ENCODE measurements around the gene ADGRB3. TPM values are rescaled to one million over a fixed set of nuclear protein-coding genes. Genes with fewer than 3 reads are reported as not detected.
A peak's percentile ranks its signal among the peaks of the same experiment; 100 is the strongest.

ADGRB3 gene
- total and polyA plus RNA-seq, 7 donors: 0.10 to 0.39 (median 0.21) TPM; not detected in 1

DNA sequence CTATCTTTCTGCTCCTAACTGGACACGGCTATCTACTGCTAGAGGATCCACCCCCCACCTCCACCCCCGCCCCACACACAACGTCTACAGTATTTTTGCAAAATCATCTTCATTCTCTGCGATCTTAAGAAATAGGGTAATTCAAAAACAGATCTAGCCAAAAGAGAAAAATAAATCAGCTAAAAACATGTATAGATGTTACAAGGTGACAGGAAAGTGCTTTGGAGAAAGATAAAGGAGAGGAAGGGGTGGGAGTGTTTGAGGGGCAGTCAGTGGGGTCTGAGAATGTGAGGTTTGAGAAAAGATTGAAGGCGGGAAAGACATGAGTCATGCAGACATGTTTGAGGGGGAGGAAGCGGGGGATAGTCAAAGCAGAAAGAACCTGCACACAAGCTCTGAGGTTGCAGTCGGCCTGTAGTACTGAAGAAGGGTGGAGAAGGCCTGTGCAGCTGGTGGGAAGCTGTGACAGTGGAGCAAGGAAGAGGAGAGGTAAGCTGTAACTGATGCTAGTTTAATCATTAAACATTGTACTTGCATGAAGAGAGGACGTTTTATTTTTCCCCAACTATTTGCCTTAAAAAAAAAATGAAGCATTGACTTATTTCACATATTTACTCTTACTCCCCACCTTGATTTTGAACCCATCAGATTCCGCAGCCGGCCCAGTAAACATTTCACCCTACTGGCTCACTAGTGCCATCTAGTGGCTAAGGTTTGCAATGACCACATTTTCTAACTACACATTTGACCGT lies 332.6 kb downstream of the ADGRB3 start:
- no peaks in the 10 kb centered on the region for H3K4me1 ChIP-seq
- DNase-seq (peak; percentile 18 to 42), ATAC-seq (peak in 2 of 4 donors; percentile 64 to 77)
- no peaks in the 10 kb centered on the region for H3K36me3 ChIP-seq (ENCODE audit: insufficient read depth in 1 of 2, low read depth in 1 of 2)
- 54 to 58% (median 57%) methylated on average over 11 of the region's 11 CpGs for WGBS, 3 donors
- H3K4me3 ChIP-seq: no peak overlapping the region
- H3K9me3 ChIP-seq: no peaks in the 10 kb centered on the region
- no peaks in the 10 kb centered on the region for H3K27me3 ChIP-seq (ENCODE audit: insufficient read depth in 3 of 3, low read length in 2 of 3)
- H3K27ac ChIP-seq: no peak overlapping the region
- TF ChIP-seq, protein P1, sequence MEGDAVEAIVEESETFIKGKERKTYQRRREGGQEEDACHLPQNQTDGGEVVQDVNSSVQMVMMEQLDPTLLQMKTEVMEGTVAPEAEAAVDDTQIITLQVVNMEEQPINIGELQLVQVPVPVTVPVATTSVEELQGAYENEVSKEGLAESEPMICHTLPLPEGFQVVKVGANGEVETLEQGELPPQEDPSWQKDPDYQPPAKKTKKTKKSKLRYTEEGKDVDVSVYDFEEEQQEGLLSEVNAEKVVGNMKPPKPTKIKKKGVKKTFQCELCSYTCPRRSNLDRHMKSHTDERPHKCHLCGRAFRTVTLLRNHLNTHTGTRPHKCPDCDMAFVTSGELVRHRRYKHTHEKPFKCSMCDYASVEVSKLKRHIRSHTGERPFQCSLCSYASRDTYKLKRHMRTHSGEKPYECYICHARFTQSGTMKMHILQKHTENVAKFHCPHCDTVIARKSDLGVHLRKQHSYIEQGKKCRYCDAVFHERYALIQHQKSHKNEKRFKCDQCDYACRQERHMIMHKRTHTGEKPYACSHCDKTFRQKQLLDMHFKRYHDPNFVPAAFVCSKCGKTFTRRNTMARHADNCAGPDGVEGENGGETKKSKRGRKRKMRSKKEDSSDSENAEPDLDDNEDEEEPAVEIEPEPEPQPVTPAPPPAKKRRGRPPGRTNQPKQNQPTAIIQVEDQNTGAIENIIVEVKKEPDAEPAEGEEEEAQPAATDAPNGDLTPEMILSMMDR (IDR thresholded peaks at IDR 0.05): peak; percentile 80
- intact Hi-C loops (cut with DNase I): no loop called here

DNA sequence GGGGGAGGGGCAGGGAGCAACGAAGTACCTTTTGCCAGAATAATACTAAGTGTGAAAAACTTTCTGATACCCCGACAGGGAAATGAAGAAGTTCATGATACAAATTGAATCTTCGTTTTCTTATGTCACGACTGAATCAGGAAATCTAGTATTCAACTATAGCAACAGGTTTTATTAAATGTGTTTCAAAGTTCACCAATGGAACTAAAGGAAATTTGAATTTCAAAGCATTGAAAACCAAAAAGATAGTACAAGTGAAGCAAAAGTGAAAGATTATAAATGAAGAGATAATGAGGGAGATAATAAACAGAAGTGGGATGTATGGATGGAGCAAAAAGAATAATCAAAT lies 333.2 kb downstream of the ADGRB3 start:
- 28% methylated on average over 4 of the region's 4 CpGs for WGBS, 3 donors
- Histone ChIP-seq H3K36me3 (ENCODE audit: insufficient read depth in 1 of 2, low read depth in 1 of 2) (no peaks in the 10 kb centered on the region), H3K4me1 (no peaks in the 10 kb centered on the region), H3K4me3 (no peak overlapping the region), H3K27ac (no peak overlapping the region), H3K27me3 (ENCODE audit: insufficient read depth in 3 of 3, low read length in 2 of 3) (no peaks in the 10 kb centered on the region), H3K9me3 (no peaks in the 10 kb centered on the region)
- ATAC-seq (no peak), DNase-seq (no peak)
- TF ChIP-seq, protein P1 (IDR thresholded peaks at IDR 0.05): no peak
- intact Hi-C loops (cut with DNase I): no loop called here

- intact Hi-C loops (cut with DNase I): no loop called here
- no peaks in the 10 kb centered on the region for H3K4me1 ChIP-seq
- DNase-seq (no peak), ATAC-seq (no peak)
- H3K27ac ChIP-seq: no peak overlapping the region
- H3K4me3 ChIP-seq: no peak overlapping the region
- no peaks in the 10 kb centered on the region for H3K9me3 ChIP-seq
- no peaks in the 10 kb centered on the region for H3K36me3 ChIP-seq (ENCODE audit: insufficient read depth in 1 of 2, low read depth in 1 of 2)
- TF ChIP-seq, protein P1 (IDR thresholded peaks at IDR 0.05): no peak
- no peaks in the 10 kb centered on the region for H3K27me3 ChIP-seq (ENCODE audit: insufficient read depth in 3 of 3, low read length in 2 of 3)
Observed at GRCh38 chr6:68973066-68973465, 338.0 kb downstream of the ADGRB3 start.

GRCh38 chr6:68975064-68975463 lies 340.0 kb downstream of the ADGRB3 start:
- H3K27me3 ChIP-seq (ENCODE audit: insufficient read depth in 3 of 3, low read length in 2 of 3): no peaks in the 10 kb centered on the region
- no peak overlapping the region for H3K27ac ChIP-seq
- no peaks in the 10 kb centered on the region for H3K4me1 ChIP-seq
- H3K9me3 ChIP-seq: no peaks in the 10 kb centered on the region
- DNase-seq (no peak), ATAC-seq (no peak)
- TF ChIP-seq, protein P1 (IDR thresholded peaks at IDR 0.05): no peak
- 9 to 23% (median 11%) methylated on average over 2 of the region's 2 CpGs for WGBS, 3 donors
- H3K36me3 ChIP-seq (ENCODE audit: insufficient read depth in 1 of 2, low read depth in 1 of 2): no peaks in the 10 kb centered on the region
- H3K4me3 ChIP-seq: no peak overlapping the region
- intact Hi-C loops (cut with DNase I): no loop called here

DNA sequence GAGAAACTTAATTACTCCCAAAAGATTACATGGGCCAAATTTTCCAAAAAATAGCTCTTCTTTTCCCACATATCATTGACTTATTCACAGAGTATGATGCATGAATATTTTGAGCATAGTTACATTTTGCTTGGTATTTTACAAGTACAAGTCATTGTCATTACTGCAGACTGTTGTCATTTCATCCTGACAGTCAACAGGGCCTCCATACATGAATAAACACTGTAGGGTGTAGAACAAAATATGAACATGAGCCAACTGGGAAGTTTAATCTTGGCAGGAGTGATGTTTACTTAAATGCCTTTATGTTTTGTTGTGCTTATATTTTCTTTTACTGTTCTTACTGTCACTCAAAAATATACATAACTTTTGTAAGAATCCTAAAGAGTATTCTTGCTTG lies 340.7 kb downstream of the ADGRB3 start:
- Histone ChIP-seq H3K27ac (no peak overlapping the region), H3K4me1 (no peaks in the 10 kb centered on the region), H3K27me3 (ENCODE audit: insufficient read depth in 3 of 3, low read length in 2 of 3) (no peaks in the 10 kb centered on the region), H3K9me3 (no peaks in the 10 kb centered on the region), H3K36me3 (ENCODE audit: insufficient read depth in 1 of 2, low read depth in 1 of 2) (no peaks in the 10 kb centered on the region), H3K4me3 (no peak overlapping the region)
- ATAC-seq (no peak), DNase-seq (no peak)
- intact Hi-C loops (cut with DNase I): no loop called here
- TF ChIP-seq, protein P1 (IDR thresholded peaks at IDR 0.05): no peak

All from psoas muscle (tissue), 8 donors.